HepG2 (cell line): ENCODE measurements around the gene NKPD1. TPM values are rescaled to one million over a fixed set of nuclear protein-coding genes. Genes with fewer than 3 reads are reported as not detected.
A peak's percentile ranks its signal among the peaks of the same experiment; 100 is the strongest.

ENCODE experiments used
- CEBPB ChIP-seq: IDR thresholded peaks from 2 replicates; pipeline ENCODE4 v1.6.1; 2011; ENCODE audit warnings: low read depth, low read length, improper control_type of control experiment, borderline replicate concordance
- FOSL2 ChIP-seq: sonication (generic); formaldehyde crosslinking; IDR thresholded peaks from 2 replicates; pipeline ENCODE4 v1.4.0; 2020; ENCODE audit warnings: missing genetic modification reagents
- HCFC1 ChIP-seq: fragments of 150-350 bp; IDR thresholded peaks from 2 replicates; pipeline ENCODE4 v1.6.1; 2014; ENCODE audit warnings: low read depth, low read length
- HMG20B ChIP-seq: conservative IDR thresholded peaks from 2 replicates; pipeline ENCODE4 v1.6.1; 2016; ENCODE audit warnings: missing genetic modification reagents, missing compliant biosample characterization
- HNF4A ChIP-seq: sonication (generic); formaldehyde crosslinking; IDR thresholded peaks from 2 replicates; pipeline ENCODE4 v1.4.0; 2020; ENCODE audit warnings: missing genetic modification reagents
- MEIS1 ChIP-seq: sonication (generic); formaldehyde crosslinking; IDR thresholded peaks from 2 replicates; pipeline ENCODE4 v1.9.0; 2021; ENCODE audit warnings: mild to moderate bottlenecking, missing genetic modification reagents, moderate library complexity, borderline replicate concordance
- MTA1 ChIP-seq: sonication (generic); formaldehyde crosslinking; IDR thresholded peaks from 2 replicates; pipeline ENCODE4 v1.4.0; 2020; ENCODE audit warnings: missing genetic modification reagents, mild to moderate bottlenecking, borderline replicate concordance
- NAIF1 ChIP-seq: sonication (generic); formaldehyde crosslinking; IDR thresholded peaks from 2 replicates; pipeline ENCODE4 v1.5.0; 2020; ENCODE audit warnings: mild to moderate bottlenecking, missing genetic modification reagents, borderline replicate concordance
- RBFOX2 ChIP-seq: fragments of 200-400 bp; formaldehyde crosslinking; IDR thresholded peaks from 2 replicates; pipeline ENCODE4 v1.6.1; 2017; ENCODE audit warnings: low read depth, mild to moderate bottlenecking, low read length
- SALL1 ChIP-seq: sonication (generic); formaldehyde crosslinking; IDR thresholded peaks from 2 replicates; pipeline ENCODE4 v1.8.0; 2022; ENCODE audit warnings: mild to moderate bottlenecking, missing genetic modification reagents
- TCF7 ChIP-seq: sonication (generic); IDR thresholded peaks from 2 replicates; pipeline ENCODE4 v1.6.1; 2016; ENCODE audit warnings: antibody characterized with exemption, low read depth
- TCF7L2 ChIP-seq: IDR thresholded peaks from 2 replicates; pipeline ENCODE4 v1.6.1; 2011; ENCODE audit warnings: mild to moderate bottlenecking, low read depth, low read length, moderate library complexity
- YEATS2 ChIP-seq: sonication (generic); formaldehyde crosslinking; IDR thresholded peaks from 2 replicates; pipeline ENCODE4 v1.4.0; 2020; ENCODE audit warnings: missing genetic modification reagents, borderline replicate concordance
- ZMYM4 ChIP-seq: sonication (generic); formaldehyde crosslinking; IDR thresholded peaks from 2 replicates; pipeline ENCODE4 v1.8.1; 2023; ENCODE audit warnings: mild to moderate bottlenecking, missing genetic modification reagents
- ZNF263 ChIP-seq: sonication (generic); formaldehyde crosslinking; IDR thresholded peaks from 2 replicates; pipeline ENCODE4 v1.4.0; 2020; ENCODE audit warnings: missing genetic modification reagents
- ZNF292 ChIP-seq: sonication (generic); formaldehyde crosslinking; IDR thresholded peaks from 2 replicates; pipeline ENCODE4 v1.8.1; 2022; ENCODE audit warnings: mild to moderate bottlenecking, low read depth, missing genetic modification reagents, borderline replicate concordance
- ZNF296 ChIP-seq: sonication (generic); formaldehyde crosslinking; conservative IDR thresholded peaks from 2 replicates; pipeline ENCODE4 v1.5.0; 2020; ENCODE audit warnings: mild to moderate bottlenecking, missing genetic modification reagents
- ZNF543 ChIP-seq: sonication (generic); formaldehyde crosslinking; IDR thresholded peaks from 2 replicates; pipeline ENCODE4 v1.4.0; 2020; ENCODE audit warnings: mild to moderate bottlenecking, missing genetic modification reagents
- polyA plus RNA-seq, 8 experiments: library from polyadenylated mRNA; depleted of rRNA in 3 of 8; stranded (reverse) in 7 of 8; unstranded in 1 of 8; fragments of >200 nt; fragmentation: Illumina TruSeq in 4 of 8; extraction: Trizol in 4 of 8; gene quantifications; 2 replicates each; pipeline versions ENCODE4 v1.2.1 to v1.2.3, GENCODE V29; 2011 to 2016; ENCODE audit warnings: low read depth in 4 of 8, missing spikeins in 1 of 8, mixed read lengths in 1 of 8; ENCODE audit not compliant: insufficient read depth in 1 of 8
- total RNA-seq, 5 experiments: library from RNA; depleted of rRNA; stranded (reverse); fragments of >200 nt; fragmentation: Illumina TruSeq; extraction: Trizol; gene quantifications; 2 replicates each; pipeline ENCODE4 v1.2.3, GENCODE V29; 2016; ENCODE audit warnings: low read depth in 1 of 5
- TF ChIP-seq, protein P1 (sequence below): sonication (generic); formaldehyde crosslinking; IDR thresholded peaks from 2 replicates; pipeline ENCODE4 v1.8.0; 2022; ENCODE audit warnings: missing genetic modification reagents, mild to moderate bottlenecking, borderline replicate concordance
- TF ChIP-seq, protein P2 (sequence below): sonication (generic); formaldehyde crosslinking; IDR thresholded peaks from 2 replicates; pipeline ENCODE4 v1.4.0; 2020; ENCODE audit warnings: missing genetic modification reagents
- TF ChIP-seq, protein P3 (sequence below): sonication (generic); formaldehyde crosslinking; IDR thresholded peaks from 2 replicates; pipeline ENCODE4 v1.4.0; 2020; ENCODE audit warnings: missing genetic modification reagents
- TF ChIP-seq, protein P4 (sequence below): sonication (generic); formaldehyde crosslinking; IDR thresholded peaks from 2 replicates; pipeline ENCODE4 v1.5.0; 2020; ENCODE audit warnings: missing genetic modification reagents
- TF ChIP-seq, protein P5 (sequence below): fragments of 450-650 bp; IDR thresholded peaks from 2 replicates; pipeline ENCODE4 v1.6.1; 2016
- TF ChIP-seq, protein P6 (sequence below): sonication (generic); formaldehyde crosslinking; IDR thresholded peaks from 2 replicates; pipeline ENCODE4 v1.4.0; 2020; ENCODE audit warnings: mild to moderate bottlenecking, missing genetic modification reagents

NKPD1 gene
- total and polyA plus RNA-seq, 2 of the 13 experiments (the other 11 are each of a cell fraction or from before 2014, with no cell fraction given): 0.03 TPM; not detected in 1

DNA sequence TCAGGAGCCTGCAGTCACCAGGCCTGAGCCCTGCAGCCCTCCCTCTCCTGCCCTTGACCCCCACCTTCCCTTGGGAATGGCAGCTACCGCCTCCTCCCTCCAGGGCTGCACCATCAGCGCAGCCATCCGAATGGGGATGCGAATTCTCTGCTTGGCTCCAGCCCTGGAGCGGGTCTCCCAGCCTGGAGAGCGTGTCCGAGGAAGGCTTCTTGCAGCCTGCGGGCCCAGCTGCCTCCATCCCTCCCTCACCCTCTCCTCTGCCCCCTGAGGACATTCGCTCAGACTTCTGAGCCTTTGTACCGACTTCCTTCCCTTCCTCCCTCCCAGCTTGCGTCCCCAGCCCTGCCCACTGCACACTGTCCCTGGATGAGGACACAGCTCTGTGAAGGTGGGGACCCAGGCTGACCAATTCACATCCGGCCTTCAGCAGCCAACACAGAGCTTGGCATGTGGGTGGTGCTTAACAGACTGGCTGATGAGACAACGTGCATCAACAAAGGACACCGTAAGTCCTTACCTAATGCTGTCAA, 6.0 kb upstream of the NKPD1 start (continued):
- no peak for TF ChIP-seq ZNF292 (CRISPR knock-in tag)
- TF ChIP-seq CEBPB: no peak
- TF ChIP-seq HNF4A: no peak
- TF ChIP-seq ZNF263 (CRISPR knock-in tag): 0 out of 2 replicates have a peak, but pooled peaks have one; percentile 30
- TF ChIP-seq TCF7L2: no peak
- TF ChIP-seq, protein P1, sequence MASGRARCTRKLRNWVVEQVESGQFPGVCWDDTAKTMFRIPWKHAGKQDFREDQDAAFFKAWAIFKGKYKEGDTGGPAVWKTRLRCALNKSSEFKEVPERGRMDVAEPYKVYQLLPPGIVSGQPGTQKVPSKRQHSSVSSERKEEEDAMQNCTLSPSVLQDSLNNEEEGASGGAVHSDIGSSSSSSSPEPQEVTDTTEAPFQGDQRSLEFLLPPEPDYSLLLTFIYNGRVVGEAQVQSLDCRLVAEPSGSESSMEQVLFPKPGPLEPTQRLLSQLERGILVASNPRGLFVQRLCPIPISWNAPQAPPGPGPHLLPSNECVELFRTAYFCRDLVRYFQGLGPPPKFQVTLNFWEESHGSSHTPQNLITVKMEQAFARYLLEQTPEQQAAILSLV (CRISPR knock-in tag): no peak
- TF ChIP-seq ZNF543 (CRISPR knock-in tag): no peak
- TF ChIP-seq, protein P2, sequence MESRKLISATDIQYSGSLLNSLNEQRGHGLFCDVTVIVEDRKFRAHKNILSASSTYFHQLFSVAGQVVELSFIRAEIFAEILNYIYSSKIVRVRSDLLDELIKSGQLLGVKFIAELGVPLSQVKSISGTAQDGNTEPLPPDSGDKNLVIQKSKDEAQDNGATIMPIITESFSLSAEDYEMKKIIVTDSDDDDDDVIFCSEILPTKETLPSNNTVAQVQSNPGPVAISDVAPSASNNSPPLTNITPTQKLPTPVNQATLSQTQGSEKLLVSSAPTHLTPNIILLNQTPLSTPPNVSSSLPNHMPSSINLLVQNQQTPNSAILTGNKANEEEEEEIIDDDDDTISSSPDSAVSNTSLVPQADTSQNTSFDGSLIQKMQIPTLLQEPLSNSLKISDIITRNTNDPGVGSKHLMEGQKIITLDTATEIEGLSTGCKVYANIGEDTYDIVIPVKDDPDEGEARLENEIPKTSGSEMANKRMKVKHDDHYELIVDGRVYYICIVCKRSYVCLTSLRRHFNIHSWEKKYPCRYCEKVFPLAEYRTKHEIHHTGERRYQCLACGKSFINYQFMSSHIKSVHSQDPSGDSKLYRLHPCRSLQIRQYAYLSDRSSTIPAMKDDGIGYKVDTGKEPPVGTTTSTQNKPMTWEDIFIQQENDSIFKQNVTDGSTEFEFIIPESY (CRISPR knock-in tag): no peak
- TF ChIP-seq, protein P3, sequence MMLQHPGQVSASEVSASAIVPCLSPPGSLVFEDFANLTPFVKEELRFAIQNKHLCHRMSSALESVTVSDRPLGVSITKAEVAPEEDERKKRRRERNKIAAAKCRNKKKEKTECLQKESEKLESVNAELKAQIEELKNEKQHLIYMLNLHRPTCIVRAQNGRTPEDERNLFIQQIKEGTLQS (CRISPR knock-in tag): no peak
- TF ChIP-seq MTA1 (CRISPR knock-in tag): no peak
- TF ChIP-seq MEIS1 (CRISPR knock-in tag): no peak
- no peak for TF ChIP-seq HMG20B (CRISPR knock-in tag)
- TF ChIP-seq YEATS2 (CRISPR knock-in tag): peak; percentile 22; the same call in 1 of the 2 replicates
- no peak for TF ChIP-seq ZMYM4
- peak; percentile 16; the same call in 1 of the 2 replicates for TF ChIP-seq FOSL2 (CRISPR knock-in tag)
- no peak for TF ChIP-seq ZNF296 (CRISPR knock-in tag)
- TF ChIP-seq TCF7: no peak
- TF ChIP-seq, protein P4, sequence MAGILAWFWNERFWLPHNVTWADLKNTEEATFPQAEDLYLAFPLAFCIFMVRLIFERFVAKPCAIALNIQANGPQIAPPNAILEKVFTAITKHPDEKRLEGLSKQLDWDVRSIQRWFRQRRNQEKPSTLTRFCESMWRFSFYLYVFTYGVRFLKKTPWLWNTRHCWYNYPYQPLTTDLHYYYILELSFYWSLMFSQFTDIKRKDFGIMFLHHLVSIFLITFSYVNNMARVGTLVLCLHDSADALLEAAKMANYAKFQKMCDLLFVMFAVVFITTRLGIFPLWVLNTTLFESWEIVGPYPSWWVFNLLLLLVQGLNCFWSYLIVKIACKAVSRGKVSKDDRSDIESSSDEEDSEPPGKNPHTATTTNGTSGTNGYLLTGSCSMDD (CRISPR knock-in tag): no peak
- TF ChIP-seq, protein P5, sequence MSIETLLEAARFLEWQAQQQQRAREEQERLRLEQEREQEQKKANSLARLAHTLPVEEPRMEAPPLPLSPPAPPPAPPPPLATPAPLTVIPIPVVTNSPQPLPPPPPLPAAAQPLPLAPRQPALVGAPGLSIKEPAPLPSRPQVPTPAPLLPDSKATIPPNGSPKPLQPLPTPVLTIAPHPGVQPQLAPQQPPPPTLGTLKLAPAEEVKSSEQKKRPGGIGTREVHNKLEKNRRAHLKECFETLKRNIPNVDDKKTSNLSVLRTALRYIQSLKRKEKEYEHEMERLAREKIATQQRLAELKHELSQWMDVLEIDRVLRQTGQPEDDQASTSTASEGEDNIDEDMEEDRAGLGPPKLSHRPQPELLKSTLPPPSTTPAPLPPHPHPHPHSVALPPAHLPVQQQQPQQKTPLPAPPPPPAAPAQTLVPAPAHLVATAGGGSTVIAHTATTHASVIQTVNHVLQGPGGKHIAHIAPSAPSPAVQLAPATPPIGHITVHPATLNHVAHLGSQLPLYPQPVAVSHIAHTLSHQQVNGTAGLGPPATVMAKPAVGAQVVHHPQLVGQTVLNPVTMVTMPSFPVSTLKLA: peak; percentile 51
- TF ChIP-seq SALL1 (CRISPR knock-in tag): peak; percentile 51
- no peak for TF ChIP-seq NAIF1 (CRISPR knock-in tag)
- TF ChIP-seq, protein P6, sequence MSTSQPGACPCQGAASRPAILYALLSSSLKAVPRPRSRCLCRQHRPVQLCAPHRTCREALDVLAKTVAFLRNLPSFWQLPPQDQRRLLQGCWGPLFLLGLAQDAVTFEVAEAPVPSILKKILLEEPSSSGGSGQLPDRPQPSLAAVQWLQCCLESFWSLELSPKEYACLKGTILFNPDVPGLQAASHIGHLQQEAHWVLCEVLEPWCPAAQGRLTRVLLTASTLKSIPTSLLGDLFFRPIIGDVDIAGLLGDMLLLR (CRISPR knock-in tag): no peak
- TF ChIP-seq HCFC1: no peak
- no peak for TF ChIP-seq RBFOX2
